Activated naive CD8-positive, alpha-beta T cell (primary cell): ENCODE results near the gene NXPH4.

ENCODE experiments used
- H3K27ac Mint-ChIP-seq: one replicate; pipeline ENCODE4 v1.8.0; 2021; ENCODE audit warnings: mixed read lengths
- H3K27me3 Mint-ChIP-seq: one replicate; pipeline ENCODE4 v1.8.0; 2021; ENCODE audit warnings: mixed read lengths
- H3K36me3 Mint-ChIP-seq: one replicate; pipeline ENCODE4 v1.8.0; 2021; ENCODE audit warnings: mixed read lengths
- H3K4me1 Mint-ChIP-seq: one replicate; pipeline ENCODE4 v1.8.0; 2021; ENCODE audit warnings: low read depth, mixed read lengths
- H3K4me3 Mint-ChIP-seq: one replicate; pipeline ENCODE4 v1.8.0; 2021; ENCODE audit warnings: mild to moderate bottlenecking, mixed read lengths
- H3K9me3 Mint-ChIP-seq: one replicate; pipeline ENCODE4 v1.8.0; 2021; ENCODE audit warnings: low read depth, mixed read lengths

NXPH4 gene

GRCh38 chr12:57216921-57217879 lies 606 bp downstream of the NXPH4 start:
- Mint-ChIP-seq H3K4me1 (peaks cover 46% of the 10 kb centered on the region), H3K36me3 (peaks cover 3% of the 10 kb centered on the region), H3K4me3 (peak overlapping the region; percentile 78)

GRCh38 chr12:57218030-57218853 lies 1.6 kb downstream of the NXPH4 start:
- Mint-ChIP-seq H3K36me3 (peaks cover 3% of the 10 kb centered on the region), H3K4me1 (peaks cover 49% of the 10 kb centered on the region), H3K9me3 (no peaks in the 10 kb centered on the region)

More at GRCh38 chr12:57216921-57217879, 606 bp downstream of the NXPH4 start:
- H3K27me3 Mint-ChIP-seq, result peaks cover 53% of the 10 kb centered on the region
- H3K27ac Mint-ChIP-seq, result no peak overlapping the region
- H3K9me3 Mint-ChIP-seq, result no peaks in the 10 kb centered on the region

GRCh38 chr12:57219205-57219992 lies 2.8 kb downstream of the NXPH4 start:
- Mint-ChIP-seq H3K4me1 (peaks cover 41% of the 10 kb centered on the region), H3K27me3 (peaks cover 57% of the 10 kb centered on the region), H3K9me3 (no peaks in the 10 kb centered on the region), H3K36me3 (peaks cover 3% of the 10 kb centered on the region), H3K4me3 (no peak overlapping the region), H3K27ac (no peak overlapping the region)

More at GRCh38 chr12:57218030-57218853, 1.6 kb downstream of the NXPH4 start:
- Mint-ChIP-seq H3K4me3 (peak overlapping the region; percentile 78), H3K27ac (no peak overlapping the region), H3K27me3 (peaks cover 60% of the 10 kb centered on the region)

DNA sequence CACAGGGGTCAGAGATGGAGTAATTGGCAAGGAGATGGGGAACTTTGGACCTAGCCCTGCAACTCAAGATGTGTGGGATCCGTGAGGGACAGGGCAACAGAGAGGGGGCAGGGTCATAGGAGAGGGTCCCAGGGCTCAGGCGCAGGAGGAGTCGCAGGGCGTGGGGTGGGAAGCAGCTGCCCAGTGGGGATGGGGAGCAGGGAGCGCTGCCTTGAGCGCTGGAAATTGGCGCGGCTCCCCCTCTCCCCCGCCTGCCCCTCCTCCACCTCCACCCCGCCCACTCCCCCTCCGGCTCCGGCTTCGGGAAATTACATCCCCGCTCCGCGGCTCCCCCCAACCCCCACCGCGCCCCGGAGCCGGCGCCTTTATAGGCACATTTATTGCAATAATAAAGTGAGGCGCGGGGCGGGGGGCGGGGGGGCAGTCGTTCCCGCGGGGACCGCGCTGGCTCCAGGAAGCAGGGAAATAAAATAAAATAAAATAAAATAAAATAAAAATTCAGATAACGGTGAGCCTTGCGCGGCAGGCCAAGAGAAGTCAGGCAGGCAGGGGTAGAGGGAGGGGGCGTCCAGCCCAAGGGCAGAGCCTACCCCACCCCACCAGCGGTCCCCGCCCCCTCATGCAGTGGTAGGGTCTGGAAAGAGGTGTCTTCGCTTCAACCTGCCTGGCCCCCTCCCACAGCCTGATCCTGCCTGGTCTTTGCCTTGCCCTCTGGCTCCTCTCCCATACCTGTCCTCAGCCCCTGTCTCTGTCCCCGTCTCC lies 3.6 kb downstream of the NXPH4 start:
- Mint-ChIP-seq H3K27me3 (peaks cover 53% of the 10 kb centered on the region), H3K4me3 (no peak overlapping the region), H3K4me1 (peaks cover 39% of the 10 kb centered on the region), H3K27ac (no peak overlapping the region), H3K9me3 (no peaks in the 10 kb centered on the region), H3K36me3 (peaks cover 3% of the 10 kb centered on the region)

- Mint-ChIP-seq H3K27me3 (peaks cover 49% of the 10 kb centered on the region), H3K9me3 (no peaks in the 10 kb centered on the region), H3K4me1 (peaks cover 38% of the 10 kb centered on the region), H3K4me3 (no peak overlapping the region), H3K36me3 (peaks cover 3% of the 10 kb centered on the region), H3K27ac (no peak overlapping the region)
These were observed 4.2 kb downstream of the NXPH4 start for GRCh38 chr12:57220770-57221168.

GRCh38 chr12:57221169-57221917 lies 4.7 kb downstream of the NXPH4 start:
- H3K36me3 Mint-ChIP-seq, result peaks cover 3% of the 10 kb centered on the region
- no peaks in the 10 kb centered on the region for H3K9me3 Mint-ChIP-seq
- peaks cover 50% of the 10 kb centered on the region for H3K27me3 Mint-ChIP-seq
- no peak overlapping the region for H3K4me3 Mint-ChIP-seq
- no peak overlapping the region for H3K27ac Mint-ChIP-seq
- peaks cover 41% of the 10 kb centered on the region for H3K4me1 Mint-ChIP-seq

DNA sequence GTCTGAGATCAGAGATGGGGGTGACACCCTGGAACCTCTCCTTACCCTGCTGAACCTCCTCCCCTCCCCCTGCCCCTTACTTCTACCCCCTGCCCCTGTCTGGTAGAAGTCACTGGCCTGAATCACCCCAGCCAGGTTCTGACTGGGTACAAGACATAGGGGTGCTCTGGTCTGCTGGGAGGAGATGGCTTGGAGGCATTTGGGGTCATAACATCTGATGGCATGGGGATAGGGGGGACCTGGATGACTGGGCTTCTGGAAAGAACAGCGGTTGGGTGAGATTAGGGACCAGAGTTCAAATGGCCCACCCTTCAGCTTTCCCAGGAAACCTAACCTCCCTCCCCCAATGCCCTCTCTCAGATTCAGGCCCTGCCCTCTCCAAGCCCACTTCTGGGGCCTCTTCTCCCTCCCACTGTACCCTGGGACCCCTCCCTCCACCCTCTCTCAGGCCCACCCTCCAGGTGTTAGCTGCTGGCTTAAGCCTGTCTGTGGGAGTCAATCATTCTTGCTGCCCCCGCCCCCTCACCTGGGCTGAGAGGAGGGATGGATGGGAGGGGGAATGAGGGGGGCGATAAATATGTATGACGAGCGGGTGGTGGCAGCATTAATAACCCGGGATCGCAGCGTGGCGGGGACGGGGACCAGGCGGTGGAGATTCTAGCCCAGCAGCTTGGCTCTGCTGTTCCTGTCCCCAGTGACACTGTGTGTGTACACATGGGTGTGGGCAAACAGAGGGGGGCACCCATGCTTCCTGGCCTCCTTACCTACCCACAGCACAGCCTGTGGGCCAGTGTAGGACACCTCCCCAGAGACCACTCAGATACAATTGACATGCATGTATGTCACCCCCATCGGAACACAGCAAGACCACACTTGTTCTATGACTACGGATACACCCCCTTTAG lies 5.9 kb downstream of the NXPH4 start:
- H3K4me3 Mint-ChIP-seq, result no peak overlapping the region
- H3K9me3 Mint-ChIP-seq, result no peaks in the 10 kb centered on the region
- H3K36me3 Mint-ChIP-seq, result peaks cover 3% of the 10 kb centered on the region
- H3K27ac Mint-ChIP-seq, result no peak overlapping the region
- peaks cover 45% of the 10 kb centered on the region for H3K4me1 Mint-ChIP-seq
- H3K27me3 Mint-ChIP-seq, result peaks cover 51% of the 10 kb centered on the region

- H3K4me1 Mint-ChIP-seq, result peaks cover 45% of the 10 kb centered on the region
These were observed 6.9 kb downstream of the NXPH4 start for GRCh38 chr12:57223191-57224165.

DNA sequence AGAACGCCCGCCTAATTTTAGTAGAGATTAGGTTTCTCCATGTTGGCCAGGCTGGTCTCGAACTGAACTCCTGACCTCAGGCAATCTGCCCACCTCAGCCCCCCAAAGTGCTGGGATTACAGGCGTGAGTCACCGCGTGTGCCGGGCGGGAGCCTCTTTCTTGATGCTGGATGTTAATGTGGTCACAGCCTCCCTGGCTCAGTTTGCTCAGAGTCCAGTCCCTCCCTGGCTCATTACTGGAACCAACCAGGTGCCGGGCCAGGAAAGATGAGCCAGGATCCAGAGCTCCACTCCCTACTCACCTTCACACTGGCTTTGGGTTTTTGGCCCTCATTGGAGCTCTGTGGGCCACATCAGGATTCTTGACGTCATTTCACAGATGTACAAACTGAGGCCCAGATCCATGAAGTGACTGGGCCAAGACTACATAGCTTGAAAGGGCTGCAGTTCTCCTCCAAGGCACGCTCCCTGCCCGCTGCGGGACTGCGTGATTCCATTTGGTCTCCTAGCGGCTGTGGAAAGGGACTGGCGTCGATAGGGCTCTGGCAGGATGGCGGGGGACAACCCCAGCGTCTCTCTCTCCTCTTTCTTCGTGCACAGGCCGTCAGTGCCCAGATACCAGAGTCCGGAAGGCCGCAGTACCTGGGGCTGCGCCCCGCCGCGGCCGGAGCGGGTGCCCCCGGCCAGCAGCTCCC lies 7.8 kb downstream of the NXPH4 start:
- Mint-ChIP-seq H3K27me3 (peaks cover 37% of the 10 kb centered on the region), H3K27ac (no peak overlapping the region), H3K36me3 (no peaks in the 10 kb centered on the region), H3K9me3 (no peaks in the 10 kb centered on the region), H3K4me3 (no peak overlapping the region), H3K4me1 (peaks cover 52% of the 10 kb centered on the region)

More at GRCh38 chr12:57223191-57224165, 6.9 kb downstream of the NXPH4 start:
- Mint-ChIP-seq H3K27me3 (peaks cover 45% of the 10 kb centered on the region), H3K9me3 (no peaks in the 10 kb centered on the region), H3K4me3 (no peak overlapping the region), H3K36me3 (peaks cover 1% of the 10 kb centered on the region), H3K27ac (no peak overlapping the region)

- Mint-ChIP-seq H3K27me3 (peaks cover 33% of the 10 kb centered on the region), H3K27ac (no peak overlapping the region), H3K4me3 (peak overlapping the region; percentile 27), H3K36me3 (peaks cover 2% of the 10 kb centered on the region), H3K9me3 (no peaks in the 10 kb centered on the region), H3K4me1 (peaks cover 55% of the 10 kb centered on the region)
These were observed 8.5 kb downstream of the NXPH4 start for GRCh38 chr12:57224973-57225679.

DNA sequence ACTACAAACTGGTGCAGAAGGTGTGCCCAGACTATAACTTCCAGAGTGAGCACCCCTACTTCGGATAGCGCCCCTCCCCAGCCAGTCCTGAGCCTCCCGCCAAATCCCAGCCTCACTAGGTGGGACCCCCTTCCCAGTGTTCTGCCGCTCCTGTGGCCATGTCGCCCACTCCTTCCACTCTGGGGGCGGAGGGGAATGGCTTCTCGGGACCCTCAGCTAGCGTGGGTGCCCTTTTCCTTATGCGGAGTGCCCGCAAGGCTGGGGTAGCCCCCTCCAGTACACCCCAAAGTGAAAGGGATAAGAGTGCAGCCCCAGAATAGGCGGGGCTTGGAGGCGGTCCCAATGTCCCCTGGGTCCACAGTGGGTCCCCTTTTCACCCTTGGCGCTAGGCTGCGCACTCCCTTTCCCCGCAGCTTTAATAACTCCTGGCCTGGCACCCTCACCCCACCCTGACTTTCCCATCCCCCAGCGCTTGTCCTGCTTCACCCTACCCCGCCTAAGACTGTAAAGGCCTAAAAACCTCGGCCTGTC lies 9.2 kb downstream of the NXPH4 start:
- peaks cover 58% of the 10 kb centered on the region for H3K4me1 Mint-ChIP-seq
- H3K27me3 Mint-ChIP-seq, result peaks cover 31% of the 10 kb centered on the region
- H3K27ac Mint-ChIP-seq, result no peak overlapping the region
- H3K4me3 Mint-ChIP-seq, result peak overlapping the region; percentile 17
- peaks cover 8% of the 10 kb centered on the region for H3K36me3 Mint-ChIP-seq
- H3K9me3 Mint-ChIP-seq, result no peaks in the 10 kb centered on the region
